Upper lobe of right lung (tissue), 1 donor: Measurements from ENCODE around the gene SYNGR3. TPM values are rescaled to one million over a fixed set of nuclear protein-coding genes. Genes with fewer than 3 reads are reported as not detected.
A peak's percentile ranks its signal among the peaks of the same experiment; 100 is the strongest.

Experiments used
- ATAC-seq: fragments of 200-7000 bp; cut with Tn5 transposase; one replicate; pipeline ENCODE4 v1.9.1; 2020; ENCODE audit warnings: mild to moderate bottlenecking, moderate library complexity
- DNase-seq: peaks from one replicate; pipeline ENCODE4 v3.0.0-alpha.2; 2020
- H3K27ac ChIP-seq: fragments of 200-600 bp; one replicate; pipeline ENCODE4 v1.8.0; 2022
- H3K27me3 ChIP-seq: fragments of 200-600 bp; one replicate; pipeline ENCODE4 v1.8.0; 2022; ENCODE audit warnings: mild to moderate bottlenecking
- H3K36me3 ChIP-seq: fragments of 200-600 bp; one replicate; pipeline ENCODE4 v1.8.0; 2022
- H3K4me1 ChIP-seq: fragments of 200-600 bp; one replicate; pipeline ENCODE4 v1.8.0; 2022
- H3K4me3 ChIP-seq: fragments of 200-600 bp; one replicate; pipeline ENCODE4 v1.8.0; 2022; ENCODE audit warnings: mild to moderate bottlenecking
- H3K9me3 ChIP-seq: fragments of 200-600 bp; one replicate; pipeline ENCODE4 v1.8.0; 2022
- intact Hi-C: fragments of 100-400 bp; cut with DNase I; formaldehyde crosslinking; loops from one replicate; pipeline ENCODE4 v1.11.0; 2022
- total RNA-seq: library from RNA; stranded (reverse); fragmentation: NEBNext Ultra II Directional; extraction: Animal tissue kit (Norgen Biotek cat#: 25700); gene quantifications from one replicate; pipeline ENCODE4 v1.2.1, GENCODE V29; 2021
- TF ChIP-seq, protein P1 (sequence below): fragments of 200-600 bp; IDR thresholded peaks from one replicate; pipeline ENCODE4 v1.8.0; 2022; ENCODE audit warnings: antibody characterized with exemption
- donor health status: DM: no; HTN: yes; CAD: no; lungs with severe emphysema.

The SYNGR3 gene
- total RNA-seq, 1 donor from 2014 or later: 0.61 TPM

DNA sequence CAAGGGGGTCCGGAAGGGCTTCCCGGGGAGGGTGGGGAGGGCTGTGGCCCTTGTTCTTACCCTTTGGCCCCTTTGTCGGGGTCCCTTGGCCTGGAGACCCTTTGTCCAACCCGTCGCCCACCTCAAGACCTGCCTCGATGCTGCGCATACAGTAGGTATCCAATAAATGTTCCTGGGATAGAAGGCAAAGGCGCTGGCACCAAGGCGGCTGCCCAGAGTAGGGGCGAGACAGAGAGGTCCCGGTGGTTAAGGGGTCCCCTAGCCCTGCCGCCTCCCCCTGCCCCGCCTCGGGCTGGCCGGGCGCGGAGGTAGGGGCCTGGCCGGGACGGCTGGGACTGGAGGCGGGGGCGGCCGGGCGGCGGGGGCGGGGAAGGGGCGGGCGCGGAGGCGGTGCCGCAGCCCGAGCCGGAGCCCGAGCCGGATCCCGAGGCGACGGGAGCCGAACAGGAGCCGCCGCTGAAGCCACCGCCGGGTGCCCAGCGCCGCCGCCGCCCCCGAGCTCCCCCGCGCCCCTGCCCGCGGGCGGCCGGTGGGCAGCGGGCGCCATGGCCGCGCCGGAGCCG lies 36.8 kb downstream of the SYNGR3 start, which contains the start of gene NHERF2:
NHERF2 (plus strand) TSS at position 442 of the 563 bp plus-strand sequence; CDS start at position 546, 104 bp downstream.
- DNase-seq (peak; percentile 77), ATAC-seq (peak; percentile 24)
- Histone ChIP-seq H3K9me3 (no peaks in the 10 kb centered on the region), H3K36me3 (peaks cover 18% of the 10 kb centered on the region), H3K27ac (peak within 1 kb of the TSS; percentile 73), H3K27me3 (peaks cover 5% of the 10 kb centered on the region), H3K4me3 (peak within 1 kb of the TSS; percentile 72), H3K4me1 (peaks cover 48% of the 10 kb centered on the region)
- TF ChIP-seq, protein P1, sequence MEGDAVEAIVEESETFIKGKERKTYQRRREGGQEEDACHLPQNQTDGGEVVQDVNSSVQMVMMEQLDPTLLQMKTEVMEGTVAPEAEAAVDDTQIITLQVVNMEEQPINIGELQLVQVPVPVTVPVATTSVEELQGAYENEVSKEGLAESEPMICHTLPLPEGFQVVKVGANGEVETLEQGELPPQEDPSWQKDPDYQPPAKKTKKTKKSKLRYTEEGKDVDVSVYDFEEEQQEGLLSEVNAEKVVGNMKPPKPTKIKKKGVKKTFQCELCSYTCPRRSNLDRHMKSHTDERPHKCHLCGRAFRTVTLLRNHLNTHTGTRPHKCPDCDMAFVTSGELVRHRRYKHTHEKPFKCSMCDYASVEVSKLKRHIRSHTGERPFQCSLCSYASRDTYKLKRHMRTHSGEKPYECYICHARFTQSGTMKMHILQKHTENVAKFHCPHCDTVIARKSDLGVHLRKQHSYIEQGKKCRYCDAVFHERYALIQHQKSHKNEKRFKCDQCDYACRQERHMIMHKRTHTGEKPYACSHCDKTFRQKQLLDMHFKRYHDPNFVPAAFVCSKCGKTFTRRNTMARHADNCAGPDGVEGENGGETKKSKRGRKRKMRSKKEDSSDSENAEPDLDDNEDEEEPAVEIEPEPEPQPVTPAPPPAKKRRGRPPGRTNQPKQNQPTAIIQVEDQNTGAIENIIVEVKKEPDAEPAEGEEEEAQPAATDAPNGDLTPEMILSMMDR: no peak
- intact Hi-C loops: no loop called here

DNA sequence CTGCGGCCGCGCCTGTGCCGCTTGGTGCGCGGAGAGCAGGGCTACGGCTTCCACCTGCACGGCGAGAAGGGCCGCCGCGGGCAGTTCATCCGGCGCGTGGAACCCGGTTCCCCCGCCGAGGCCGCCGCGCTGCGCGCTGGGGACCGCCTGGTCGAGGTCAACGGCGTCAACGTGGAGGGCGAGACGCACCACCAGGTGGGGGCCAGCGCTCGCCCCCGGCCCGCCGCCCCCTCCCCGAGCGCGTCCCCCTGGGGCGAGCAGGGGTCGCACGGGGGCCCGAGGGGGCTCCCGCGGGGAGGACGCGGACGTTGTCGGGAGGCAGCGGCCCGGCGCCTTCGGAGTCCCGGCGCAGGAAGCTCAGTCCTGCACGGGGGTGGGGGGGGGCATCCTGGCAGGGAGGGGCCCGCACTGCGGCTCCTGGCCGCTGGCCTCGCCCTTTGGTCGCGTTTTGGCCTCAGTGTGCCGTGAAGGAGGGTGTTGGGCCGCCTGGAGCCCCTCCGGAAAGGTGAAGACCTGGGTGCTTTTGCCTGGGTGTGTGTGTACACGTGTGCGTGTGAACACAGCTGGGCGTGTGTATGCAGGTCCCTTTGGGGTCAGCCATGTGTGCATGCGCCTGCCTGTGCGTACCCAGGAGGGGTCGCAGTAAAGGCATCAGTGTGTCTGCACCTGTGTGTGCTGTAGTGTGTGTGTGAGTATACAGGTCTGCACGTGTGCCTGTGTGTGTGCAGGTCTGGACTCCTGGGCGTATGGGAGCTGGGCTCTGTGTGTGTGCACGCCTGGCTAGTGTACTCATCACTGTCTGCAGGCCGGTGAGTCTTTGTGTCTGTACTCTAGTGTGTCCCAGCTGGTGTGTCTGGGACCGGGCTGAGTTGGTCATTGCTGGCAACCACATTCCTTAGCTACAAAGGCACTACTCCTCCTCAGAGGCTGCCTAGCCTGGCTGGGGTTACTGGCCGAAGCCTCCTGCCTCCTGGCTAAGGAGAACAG lies 37.5 kb downstream of the SYNGR3 start:
- intact Hi-C loops: no loop called here
- DNase-seq: peak; percentile 70
- ATAC-seq: peak; percentile 0
- Histone ChIP-seq H3K27ac (peak overlapping the region; percentile 73), H3K36me3 (peaks cover 25% of the 10 kb centered on the region), H3K9me3 (no peaks in the 10 kb centered on the region), H3K4me1 (peaks cover 56% of the 10 kb centered on the region), H3K4me3 (peak overlapping the region; percentile 72), H3K27me3 (no peaks in the 10 kb centered on the region)
- TF ChIP-seq, protein P1: no peak

DNA sequence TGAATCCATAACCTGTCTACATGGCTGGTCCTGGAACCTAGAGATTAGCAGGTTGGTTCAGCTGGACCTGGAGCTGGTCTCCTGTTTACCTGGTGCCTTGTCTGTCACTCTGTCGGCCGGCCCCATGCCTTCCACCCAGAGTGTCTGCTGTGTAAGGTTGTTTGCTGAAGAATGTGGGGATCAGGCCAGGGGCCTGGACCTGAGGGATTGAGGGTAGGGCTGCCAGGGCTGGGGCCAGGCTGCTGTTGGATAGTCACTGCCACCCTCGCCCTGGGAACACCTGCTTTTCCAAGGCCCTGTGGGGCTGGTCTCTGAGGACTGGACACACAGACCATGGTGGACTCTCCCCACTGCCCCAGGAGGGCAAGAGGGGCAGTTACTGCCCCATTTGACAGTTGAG lies 38.4 kb downstream of the SYNGR3 start:
- DNase-seq (no peak), ATAC-seq (no peak)
- intact Hi-C loops: no loop called here
- Histone ChIP-seq H3K36me3 (peaks cover 26% of the 10 kb centered on the region), H3K27me3 (no peaks in the 10 kb centered on the region), H3K4me3 (peak overlapping the region; percentile 72), H3K4me1 (peaks cover 58% of the 10 kb centered on the region), H3K9me3 (no peaks in the 10 kb centered on the region), H3K27ac (peak overlapping the region; percentile 73)
- TF ChIP-seq, protein P1: no peak

DNA sequence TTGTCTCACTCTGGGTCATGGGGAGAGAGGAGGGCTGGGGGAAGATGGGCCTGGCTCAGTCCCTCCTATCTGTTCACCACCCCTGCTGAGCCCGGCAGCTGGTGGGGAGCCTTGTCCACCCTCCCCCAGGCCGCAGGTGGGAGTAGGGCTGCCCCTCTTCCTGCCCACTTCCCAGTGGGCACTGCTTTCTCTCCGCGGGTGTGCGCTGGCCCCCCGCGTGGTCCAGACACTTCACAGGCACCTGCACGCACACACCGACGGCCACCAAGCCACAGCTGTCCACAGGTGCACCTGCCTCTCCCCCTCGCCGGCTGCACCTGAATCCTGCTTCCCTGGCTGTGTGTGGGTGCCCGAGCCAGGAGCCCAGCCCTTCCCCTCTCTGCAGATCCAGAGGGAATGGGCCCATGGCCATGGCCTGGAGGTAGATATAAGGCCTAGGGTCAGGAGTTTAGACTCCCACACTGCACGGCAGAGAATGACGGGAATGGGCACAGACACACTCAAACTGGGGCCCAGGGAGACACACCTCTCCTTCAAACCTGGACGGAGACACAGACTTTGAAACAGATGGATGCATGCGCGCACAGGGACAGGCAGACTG lies 39.0 kb downstream of the SYNGR3 start:
- intact Hi-C loops: no loop called here
- H3K9me3 ChIP-seq: no peaks in the 10 kb centered on the region
- H3K27ac ChIP-seq: peak overlapping the region; percentile 73
- H3K4me1 ChIP-seq: peaks cover 59% of the 10 kb centered on the region
- peaks cover 26% of the 10 kb centered on the region for H3K36me3 ChIP-seq
- ATAC-seq: no peak
- H3K4me3 ChIP-seq: peak overlapping the region; percentile 72
- no peaks in the 10 kb centered on the region for H3K27me3 ChIP-seq
- DNase-seq: no peak
- TF ChIP-seq, protein P1: no peak

DNA sequence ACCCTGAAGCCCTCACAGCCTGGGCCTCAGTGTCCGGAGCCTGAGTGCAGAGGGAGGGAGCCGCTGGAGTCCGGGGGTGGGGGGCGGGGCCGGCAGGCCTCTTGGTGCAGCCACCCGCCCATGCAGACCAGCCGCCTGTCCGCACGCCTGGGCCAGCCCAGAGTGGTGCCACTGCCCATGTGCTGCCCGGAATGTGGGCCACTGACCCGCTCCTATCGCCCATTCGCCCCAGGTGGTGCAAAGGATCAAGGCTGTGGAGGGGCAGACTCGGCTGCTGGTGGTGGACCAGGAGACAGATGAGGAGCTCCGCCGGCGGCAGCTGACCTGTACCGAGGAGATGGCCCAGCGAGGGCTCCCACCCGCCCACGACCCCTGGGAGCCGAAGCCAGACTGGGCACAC lies 39.6 kb downstream of the SYNGR3 start:
- intact Hi-C loops: no loop called here
- H3K9me3 ChIP-seq: no peaks in the 10 kb centered on the region
- ATAC-seq (no peak), DNase-seq (no peak)
- H3K27ac ChIP-seq: peak overlapping the region; percentile 66
- H3K4me1 ChIP-seq: peaks cover 56% of the 10 kb centered on the region
- H3K4me3 ChIP-seq: peak overlapping the region; percentile 72
- peaks cover 26% of the 10 kb centered on the region for H3K36me3 ChIP-seq
- no peaks in the 10 kb centered on the region for H3K27me3 ChIP-seq
- TF ChIP-seq, protein P1: no peak
